Neutrophil (primary cell): ENCODE data around the gene ZNF185.

Experiments used
- H3K27ac ChIP-seq: fragments of 200-600 bp; sonication (generic); 2 replicates; pipeline ENCODE4 v1.5.1; 2016; ENCODE audit warnings: mild to moderate bottlenecking, moderate library complexity
- H3K27me3 ChIP-seq: fragments of 200-600 bp; sonication (generic); 2 replicates; pipeline ENCODE4 v1.6.0; 2016; ENCODE audit warnings: mild to moderate bottlenecking
- H3K36me3 ChIP-seq: fragments of 200-600 bp; sonication (generic); 2 replicates; pipeline ENCODE4 v1.5.1; 2017
- H3K4me1 ChIP-seq, 2 experiments: fragments of 200-600 bp in 1 of 2; sonication (generic) in 1 of 2; 1 replicate in 1 of 2; 2 replicates in 1 of 2; pipeline versions ENCODE4 v1.5.1 to v1.6.1; 2013 to 2016; ENCODE audit warnings: low read depth in 1 of 2, low read length in 1 of 2, mild to moderate bottlenecking in 1 of 2, moderate library complexity in 1 of 2; ENCODE audit not compliant: control insufficient read depth in 1 of 2, insufficient read depth in 1 of 2
- H3K4me3 ChIP-seq, 2 experiments: fragments of 200-600 bp in 1 of 2; sonication (generic) in 1 of 2; 1 replicate in 1 of 2; 2 replicates in 1 of 2; pipeline ENCODE4 v1.5.1; 2013 to 2016; ENCODE audit warnings: low read depth in 1 of 2, low read length in 1 of 2, mild to moderate bottlenecking in 1 of 2, moderate library complexity in 1 of 2
- H3K9me3 ChIP-seq: fragments of 200-600 bp; sonication (generic); 2 replicates; pipeline ENCODE4 v1.5.1; 2016
- TF ChIP-seq, protein P1 (sequence below): fragments of 200-600 bp; sonication (generic); IDR thresholded peaks from 2 replicates; pipeline ENCODE4 v1.5.1; 2016; ENCODE audit warnings: antibody characterized with exemption

The ZNF185 gene

DNA sequence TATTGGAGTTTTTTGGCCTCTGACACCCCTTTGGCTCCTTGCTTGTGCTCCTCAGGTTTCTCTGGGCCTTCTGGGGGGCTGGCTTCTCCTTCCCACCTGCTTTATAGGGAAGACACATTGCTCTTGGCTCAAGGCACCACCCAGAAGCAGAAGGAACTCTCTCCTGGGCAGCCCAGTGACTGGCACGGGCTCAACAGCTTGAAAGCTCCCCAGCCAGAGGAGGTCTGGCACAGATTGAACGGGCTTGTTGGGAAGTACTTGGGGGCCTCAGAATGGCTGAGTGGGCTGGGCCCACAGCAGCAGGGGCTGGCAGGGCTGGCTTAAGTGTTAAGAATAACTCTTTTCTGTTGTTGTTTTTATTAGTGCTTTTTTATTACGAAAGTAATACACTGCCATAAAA, 11.2 kb upstream of the ZNF185 start:
- TF ChIP-seq, protein P1, sequence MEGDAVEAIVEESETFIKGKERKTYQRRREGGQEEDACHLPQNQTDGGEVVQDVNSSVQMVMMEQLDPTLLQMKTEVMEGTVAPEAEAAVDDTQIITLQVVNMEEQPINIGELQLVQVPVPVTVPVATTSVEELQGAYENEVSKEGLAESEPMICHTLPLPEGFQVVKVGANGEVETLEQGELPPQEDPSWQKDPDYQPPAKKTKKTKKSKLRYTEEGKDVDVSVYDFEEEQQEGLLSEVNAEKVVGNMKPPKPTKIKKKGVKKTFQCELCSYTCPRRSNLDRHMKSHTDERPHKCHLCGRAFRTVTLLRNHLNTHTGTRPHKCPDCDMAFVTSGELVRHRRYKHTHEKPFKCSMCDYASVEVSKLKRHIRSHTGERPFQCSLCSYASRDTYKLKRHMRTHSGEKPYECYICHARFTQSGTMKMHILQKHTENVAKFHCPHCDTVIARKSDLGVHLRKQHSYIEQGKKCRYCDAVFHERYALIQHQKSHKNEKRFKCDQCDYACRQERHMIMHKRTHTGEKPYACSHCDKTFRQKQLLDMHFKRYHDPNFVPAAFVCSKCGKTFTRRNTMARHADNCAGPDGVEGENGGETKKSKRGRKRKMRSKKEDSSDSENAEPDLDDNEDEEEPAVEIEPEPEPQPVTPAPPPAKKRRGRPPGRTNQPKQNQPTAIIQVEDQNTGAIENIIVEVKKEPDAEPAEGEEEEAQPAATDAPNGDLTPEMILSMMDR = no peak
- no peak overlapping the region for H3K4me3 ChIP-seq
- H3K4me1 ChIP-seq = no peaks in the 10 kb centered on the region
- no peak overlapping the region for H3K27ac ChIP-seq
- H3K27me3 ChIP-seq = peaks cover 12% of the 10 kb centered on the region
- H3K9me3 ChIP-seq = no peaks in the 10 kb centered on the region
- no peaks in the 10 kb centered on the region for H3K36me3 ChIP-seq

DNA sequence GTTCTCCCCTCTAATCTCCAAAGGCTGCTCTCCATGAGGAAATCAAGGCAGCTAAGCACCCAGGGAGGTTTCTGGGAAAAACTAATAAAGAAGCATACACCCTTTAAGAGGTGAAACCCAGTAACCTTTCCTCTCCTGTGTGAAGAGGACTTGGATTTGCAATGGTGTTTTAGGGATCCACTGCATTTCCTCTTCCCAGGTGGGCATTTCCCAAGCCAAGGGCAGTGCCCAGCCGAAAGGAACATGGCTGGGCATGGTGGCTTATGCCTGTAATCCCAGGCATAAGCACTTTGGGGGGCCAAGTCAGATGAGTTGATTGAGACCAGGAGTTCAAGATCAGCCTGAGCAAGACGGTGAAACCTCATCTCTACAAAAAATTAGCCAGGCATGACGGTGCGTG, 5.4 kb upstream of the ZNF185 start:
- H3K27ac ChIP-seq = no peak overlapping the region
- no peaks in the 10 kb centered on the region for H3K4me1 ChIP-seq
- H3K9me3 ChIP-seq = no peaks in the 10 kb centered on the region
- TF ChIP-seq, protein P1 = no peak
- no peaks in the 10 kb centered on the region for H3K36me3 ChIP-seq
- H3K4me3 ChIP-seq = no peak overlapping the region
- H3K27me3 ChIP-seq = peaks cover 41% of the 10 kb centered on the region

DNA sequence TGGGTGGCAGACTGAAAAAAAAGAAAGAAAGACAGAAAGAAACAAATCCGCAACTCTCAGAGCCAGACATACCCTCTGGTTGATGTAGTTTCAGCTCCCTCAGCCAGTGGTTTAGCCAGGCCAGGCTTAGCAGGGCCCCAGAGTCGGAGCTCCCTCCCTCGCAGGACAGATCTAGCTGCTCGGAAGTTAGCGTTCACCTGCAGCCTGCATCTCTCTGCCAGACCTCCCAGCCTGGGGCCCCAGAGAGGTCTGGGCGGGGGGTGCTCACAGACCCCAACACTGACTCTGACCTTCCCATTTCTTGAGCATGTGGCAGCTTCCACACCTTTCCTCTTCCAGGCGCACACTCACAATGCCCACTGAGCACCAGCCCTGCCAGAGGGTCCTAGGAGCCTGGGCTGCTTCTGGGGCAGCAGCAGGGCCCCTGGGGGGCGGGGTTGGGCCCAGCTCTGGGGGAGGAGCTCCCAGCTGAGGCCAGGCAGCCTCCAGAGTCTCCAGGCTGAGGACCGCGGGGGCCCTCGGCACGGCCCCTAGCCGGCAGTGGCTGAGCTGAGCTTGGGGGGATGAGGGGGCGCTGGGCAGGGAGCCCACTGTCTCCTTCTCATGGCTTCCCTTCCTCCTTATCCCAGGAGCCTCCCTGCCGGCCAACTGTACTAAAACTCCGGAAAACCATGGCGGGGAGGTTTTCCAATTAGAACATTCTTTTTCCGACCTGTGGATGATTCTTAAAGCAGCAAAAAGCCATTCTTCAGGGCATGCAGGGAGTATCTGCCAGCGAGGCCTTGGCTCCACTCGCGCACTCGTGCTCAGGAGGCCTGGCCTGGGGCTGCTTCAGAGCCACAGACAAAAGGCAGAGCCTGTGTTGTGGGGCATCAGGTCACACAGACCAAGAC, 4.6 kb upstream of the ZNF185 start:
- H3K27me3 ChIP-seq = peaks cover 46% of the 10 kb centered on the region
- H3K9me3 ChIP-seq = no peaks in the 10 kb centered on the region
- TF ChIP-seq, protein P1 = no peak
- H3K36me3 ChIP-seq = no peaks in the 10 kb centered on the region
- no peaks in the 10 kb centered on the region for H3K4me1 ChIP-seq
- no peak overlapping the region for H3K27ac ChIP-seq
- no peak overlapping the region for H3K4me3 ChIP-seq

DNA sequence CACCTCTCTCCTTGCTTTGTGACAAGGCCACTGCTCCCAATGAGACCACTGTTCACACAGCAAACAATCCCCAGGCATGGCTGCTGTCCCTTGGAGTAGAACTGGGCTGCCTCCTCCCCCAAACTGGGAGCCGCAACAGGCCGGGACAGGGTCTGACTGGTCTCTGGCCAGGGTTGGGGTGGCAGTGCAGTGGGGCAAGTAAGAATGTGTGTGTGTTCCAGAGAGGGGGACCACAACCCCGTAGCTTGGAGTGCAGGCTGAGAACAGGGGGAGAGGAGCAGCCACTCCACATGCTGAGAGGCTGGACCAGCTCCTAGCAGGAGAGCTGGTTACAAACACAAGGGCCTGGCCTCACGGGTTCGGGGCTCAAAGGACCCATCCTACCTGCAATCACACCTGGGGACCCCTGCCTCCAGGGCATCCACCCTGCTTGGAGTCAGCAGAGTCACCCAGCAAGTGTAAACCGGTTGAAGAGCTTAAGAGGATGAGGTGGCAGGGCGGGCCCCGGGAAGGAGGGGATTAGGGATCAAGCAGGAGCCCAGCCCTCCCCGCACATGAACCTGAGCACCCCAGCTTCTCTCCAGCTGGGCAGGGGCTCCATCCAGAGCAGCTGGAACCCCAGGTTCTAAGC, 3.8 kb upstream of the ZNF185 start:
- H3K27me3 ChIP-seq = peaks cover 47% of the 10 kb centered on the region

DNA sequence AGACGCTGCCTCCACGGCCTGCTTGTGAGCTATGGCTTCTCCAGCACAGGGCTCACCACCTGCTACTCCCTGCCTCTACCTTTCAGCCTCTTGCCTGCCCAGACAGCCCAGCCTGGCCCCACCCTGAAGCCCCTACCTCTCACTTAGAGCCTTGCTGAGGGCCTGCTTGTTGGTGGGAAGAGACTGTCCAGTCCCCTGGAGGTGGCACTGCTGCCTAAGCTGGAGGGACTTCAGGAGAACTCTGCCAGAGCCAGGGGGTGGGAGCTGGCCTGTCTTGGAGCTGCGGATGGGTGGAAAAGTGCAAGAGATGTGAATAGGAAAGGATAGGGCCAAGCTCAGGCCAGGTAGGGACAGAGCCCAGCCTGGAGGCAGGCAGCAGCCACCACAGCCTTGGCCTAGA, 2.7 kb upstream of the ZNF185 start:
- Histone ChIP-seq H3K9me3 (no peaks in the 10 kb centered on the region), H3K27me3 (peaks cover 51% of the 10 kb centered on the region), H3K4me1 (no peaks in the 10 kb centered on the region), H3K36me3 (no peaks in the 10 kb centered on the region), H3K27ac (no peak overlapping the region), H3K4me3 (no peak overlapping the region)
- TF ChIP-seq, protein P1 = no peak

More for the DNA sequence above, 3.8 kb upstream of the ZNF185 start:
- Histone ChIP-seq H3K36me3 (no peaks in the 10 kb centered on the region), H3K9me3 (no peaks in the 10 kb centered on the region), H3K4me1 (no peaks in the 10 kb centered on the region), H3K27ac (no peak overlapping the region), H3K4me3 (no peak overlapping the region)
- TF ChIP-seq, protein P1 = no peak
